PC-9 (cell line): ENCODE measurements around the gene FCER2.

Experiments
- EZH2 ChIP-seq: fragments of 200-600 bp; sonication (generic); IDR thresholded peaks from 2 replicates; pipeline ENCODE4 v1.8.0; 2017; ENCODE audit warnings: antibody characterized with exemption, low read depth
- TF ChIP-seq, protein P1 (sequence below): fragments of 200-600 bp; sonication (generic); conservative IDR thresholded peaks from 2 replicates; pipeline ENCODE4 v1.6.1; 2017; ENCODE audit warnings: mixed run types, antibody characterized with exemption, mild to moderate bottlenecking, moderate library complexity

DNA sequence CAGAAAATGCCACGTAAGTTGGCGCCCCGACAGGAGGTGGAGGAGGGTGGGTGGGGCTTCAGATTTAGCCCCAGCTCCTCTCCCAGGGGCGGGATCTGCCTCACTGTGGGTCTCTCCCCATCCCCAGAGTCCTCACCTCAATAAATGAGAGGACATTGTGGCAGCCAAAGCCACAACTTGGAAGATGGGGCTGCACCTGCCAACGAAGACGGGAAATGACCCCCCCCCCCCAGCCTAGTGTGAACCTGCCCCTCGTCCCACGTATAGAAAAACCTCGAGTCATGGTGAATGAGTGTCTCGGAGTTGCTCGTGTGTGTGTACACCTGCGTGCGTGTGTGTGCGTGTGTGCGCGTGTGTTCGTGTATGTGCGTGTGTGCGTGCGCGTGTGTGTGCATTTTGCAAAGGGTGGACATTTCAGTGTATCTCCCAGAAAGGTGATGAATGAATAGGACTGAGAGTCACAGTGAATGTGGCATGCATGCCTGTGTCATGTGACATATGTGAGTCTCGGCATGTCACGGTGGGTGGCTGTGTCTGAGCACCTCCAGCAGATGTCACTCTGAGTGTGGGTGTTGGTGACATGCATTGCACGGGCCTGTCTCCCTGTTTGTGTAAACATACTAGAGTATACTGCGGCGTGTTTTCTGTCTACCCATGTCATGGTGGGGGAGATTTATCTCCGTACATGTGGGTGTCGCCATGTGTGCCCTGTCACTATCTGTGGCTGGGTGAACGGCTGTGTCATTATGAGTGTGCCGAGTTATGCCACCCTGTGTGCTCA, 22.8 kb downstream of the FCER2 start:
- TF ChIP-seq, protein P1, sequence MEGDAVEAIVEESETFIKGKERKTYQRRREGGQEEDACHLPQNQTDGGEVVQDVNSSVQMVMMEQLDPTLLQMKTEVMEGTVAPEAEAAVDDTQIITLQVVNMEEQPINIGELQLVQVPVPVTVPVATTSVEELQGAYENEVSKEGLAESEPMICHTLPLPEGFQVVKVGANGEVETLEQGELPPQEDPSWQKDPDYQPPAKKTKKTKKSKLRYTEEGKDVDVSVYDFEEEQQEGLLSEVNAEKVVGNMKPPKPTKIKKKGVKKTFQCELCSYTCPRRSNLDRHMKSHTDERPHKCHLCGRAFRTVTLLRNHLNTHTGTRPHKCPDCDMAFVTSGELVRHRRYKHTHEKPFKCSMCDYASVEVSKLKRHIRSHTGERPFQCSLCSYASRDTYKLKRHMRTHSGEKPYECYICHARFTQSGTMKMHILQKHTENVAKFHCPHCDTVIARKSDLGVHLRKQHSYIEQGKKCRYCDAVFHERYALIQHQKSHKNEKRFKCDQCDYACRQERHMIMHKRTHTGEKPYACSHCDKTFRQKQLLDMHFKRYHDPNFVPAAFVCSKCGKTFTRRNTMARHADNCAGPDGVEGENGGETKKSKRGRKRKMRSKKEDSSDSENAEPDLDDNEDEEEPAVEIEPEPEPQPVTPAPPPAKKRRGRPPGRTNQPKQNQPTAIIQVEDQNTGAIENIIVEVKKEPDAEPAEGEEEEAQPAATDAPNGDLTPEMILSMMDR, result 0 out of 2 replicates have a peak, but pooled peaks have one; percentile 23
- no peak for TF ChIP-seq EZH2
